ENCODE measurements around the gene EFHD2.
"Not testable (repeated sequence)": the region's sequence is repeated elsewhere in the genome, so short reads cannot be mapped to it uniquely, and the experiment has no call there.

Gene EFHD2

DNA sequence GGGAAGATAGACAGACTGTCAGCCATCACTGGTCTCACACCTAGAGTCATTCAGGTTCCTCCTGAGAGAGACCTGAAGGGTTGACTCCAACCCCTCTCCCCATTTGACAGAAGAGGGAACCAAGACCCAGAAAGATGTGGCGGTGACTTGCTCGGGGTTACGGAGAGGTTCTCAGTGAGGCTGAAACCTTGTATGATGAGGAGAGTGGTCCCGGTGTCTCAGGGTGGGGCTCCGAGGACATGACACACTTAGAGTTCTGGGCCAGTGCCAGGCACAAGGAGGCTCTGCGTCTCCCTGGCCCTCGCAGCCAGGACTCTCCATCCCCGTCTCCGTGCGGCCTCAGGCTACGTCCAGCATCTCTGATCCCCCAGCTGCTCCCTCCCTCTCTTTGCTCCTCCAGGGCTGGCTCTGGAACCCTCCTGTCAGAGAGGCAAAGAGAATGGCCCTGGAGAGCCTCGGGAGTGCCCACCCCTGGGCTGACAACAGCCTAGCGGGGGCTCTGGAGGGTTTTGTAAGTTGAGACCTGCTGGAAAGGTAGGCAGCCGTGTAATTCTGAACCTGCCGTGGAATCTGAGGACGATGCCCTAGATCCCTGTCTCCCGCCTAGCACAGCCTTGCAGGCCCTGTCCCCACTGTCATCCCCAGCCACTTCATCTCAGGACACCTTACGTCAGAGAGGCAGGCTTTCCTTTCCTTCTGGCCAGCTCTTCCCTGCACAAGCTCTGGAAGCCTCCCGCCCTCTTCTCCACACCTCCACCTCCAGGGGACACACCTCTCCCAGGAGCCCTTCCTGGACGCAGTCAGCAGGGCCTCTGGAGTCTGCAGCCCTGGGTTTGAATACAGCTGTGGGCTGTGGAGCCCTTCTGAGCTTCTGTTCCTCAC, 4.1 kb downstream of the EFHD2 start:
- FAIRE-seq, result no peak

DNA sequence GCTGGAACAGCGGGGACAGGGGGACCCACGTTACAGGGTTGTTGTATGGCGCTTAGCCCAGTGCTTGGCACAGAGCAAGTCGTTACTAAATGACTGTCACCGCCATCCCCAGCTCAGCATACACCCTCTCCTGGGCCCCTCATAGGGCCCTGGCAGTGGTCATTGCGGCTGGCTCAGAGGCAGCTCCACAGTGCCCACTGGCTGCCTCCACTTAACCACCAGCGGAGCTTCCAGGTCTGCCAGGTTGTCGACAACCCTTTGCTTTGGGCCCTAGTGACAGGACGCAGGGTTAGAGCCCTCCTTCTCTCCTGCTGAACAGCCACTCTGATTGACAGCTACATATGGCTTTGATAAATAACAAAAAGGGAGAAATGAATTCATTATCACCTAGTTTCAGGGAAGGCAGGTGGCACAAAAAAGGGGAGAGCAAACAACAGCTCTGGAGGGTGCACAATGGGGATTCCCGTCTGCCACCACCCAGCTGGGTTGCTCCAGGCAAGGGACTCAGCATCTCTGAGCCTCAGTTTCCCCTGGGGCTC, 4.8 kb downstream of the EFHD2 start:
- no peak for FAIRE-seq

DNA sequence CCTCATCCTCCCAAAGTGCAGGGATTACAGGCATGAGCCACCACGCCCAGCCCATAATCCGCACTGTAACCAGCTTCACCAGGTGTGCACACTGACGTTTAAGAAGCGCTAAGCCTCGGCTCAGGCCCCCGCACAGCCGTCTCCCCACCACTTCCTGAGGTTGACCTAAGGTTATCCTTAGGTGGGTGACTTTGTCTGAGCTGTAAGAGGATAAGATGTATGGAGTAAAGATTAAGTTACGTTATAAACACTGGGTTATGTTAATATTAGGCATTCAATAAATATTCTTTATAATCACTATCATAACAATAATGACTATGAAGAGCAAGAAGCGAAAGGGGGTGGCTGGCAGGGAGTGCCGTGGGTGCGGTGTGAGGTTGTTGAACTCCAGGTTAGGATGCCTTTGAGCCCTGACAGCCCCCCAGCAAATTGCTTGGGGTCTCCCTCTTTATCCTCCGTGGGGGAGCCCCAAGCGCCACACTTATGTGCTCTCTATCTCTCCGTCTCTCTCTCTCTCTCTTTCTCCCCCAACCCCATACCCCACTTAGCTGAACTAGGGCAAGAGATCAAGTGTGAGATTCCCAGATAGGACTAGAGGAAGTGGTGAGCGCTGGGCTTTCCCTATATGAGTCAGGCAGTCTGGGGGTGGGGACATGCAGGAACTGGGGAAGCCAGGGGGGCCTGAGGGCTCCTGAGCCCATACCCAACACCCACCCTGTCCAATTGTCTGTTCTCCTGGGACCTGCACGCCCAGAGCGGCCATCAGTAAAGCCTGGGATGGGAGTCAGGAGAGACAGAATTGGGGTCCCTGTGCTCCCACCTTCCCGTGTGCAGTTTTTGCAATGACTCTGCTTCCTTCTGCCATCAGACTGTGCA, 7.6 kb downstream of the EFHD2 start:
- FAIRE-seq, result no peak

DNA sequence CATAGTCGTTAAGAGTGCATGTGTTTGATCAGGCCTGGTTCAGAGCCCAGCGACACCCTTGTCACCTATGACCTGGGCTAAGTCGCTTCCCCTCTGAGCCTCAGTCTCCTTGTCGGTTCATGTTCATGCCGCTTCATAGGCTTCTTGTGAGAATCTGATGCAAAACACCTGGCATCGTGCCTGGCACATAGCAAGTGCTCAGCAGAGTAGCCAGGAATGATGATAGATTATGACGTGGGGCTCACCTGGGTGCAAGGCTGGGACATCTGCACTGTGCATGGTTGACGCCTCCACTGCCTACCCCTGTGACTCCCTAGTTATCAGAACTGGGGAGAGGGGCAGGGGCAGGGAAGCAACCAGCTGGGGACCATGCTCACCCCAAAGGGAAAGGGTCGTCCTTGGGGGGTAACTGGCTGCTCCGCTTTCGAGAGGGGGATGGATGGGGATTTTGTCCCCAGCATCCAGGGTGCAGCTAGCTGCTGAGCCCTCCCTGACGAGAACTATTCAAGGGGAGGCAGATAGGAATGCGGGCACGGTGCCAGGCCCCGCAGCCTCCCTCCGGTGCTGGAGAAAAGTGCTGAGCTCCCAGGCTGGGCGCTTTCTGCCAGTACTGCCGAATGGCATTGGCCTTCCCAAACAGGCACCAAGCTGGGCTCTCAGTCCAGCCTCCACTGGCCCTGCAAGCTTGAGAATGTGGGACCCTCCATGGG, 9.3 kb downstream of the EFHD2 start:
- no peak for FAIRE-seq

- no peak for FAIRE-seq
These were observed 11.3 kb downstream of the EFHD2 start for GRCh38 chr1:15420853-15421465.

GRCh38 chr1:15422871-15423270, 13.2 kb downstream of the EFHD2 start:
- FAIRE-seq, result no peak

- no peak for FAIRE-seq
These were observed 13.8 kb downstream of the EFHD2 start for GRCh38 chr1:15423355-15424077.

GRCh38 chr1:15424146-15424667, 14.5 kb downstream of the EFHD2 start:
- FAIRE-seq, result no peak

DNA sequence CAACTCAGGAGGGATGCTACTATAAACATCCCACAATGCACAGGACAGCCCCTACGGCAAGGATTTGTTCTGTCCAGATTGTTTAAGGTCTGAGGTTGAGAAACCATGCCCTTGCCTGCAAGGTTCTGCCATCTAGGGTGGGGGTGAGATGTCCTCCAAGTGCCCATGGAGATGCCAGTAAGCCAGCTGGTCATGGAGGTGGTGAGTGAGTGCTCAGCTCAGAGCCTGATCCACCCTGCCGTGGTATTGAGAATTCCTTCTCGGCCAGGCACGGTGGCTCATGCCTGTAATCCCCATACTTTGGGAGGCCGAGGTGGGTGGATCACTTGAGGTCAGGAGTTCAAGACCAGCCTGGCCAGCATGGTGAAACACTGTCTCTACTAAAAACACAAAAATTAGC, 15.3 kb downstream of the EFHD2 start:
- no peak for FAIRE-seq

GRCh38 chr1:15425521-15425920, 15.8 kb downstream of the EFHD2 start:
- no peak for FAIRE-seq

DNA sequence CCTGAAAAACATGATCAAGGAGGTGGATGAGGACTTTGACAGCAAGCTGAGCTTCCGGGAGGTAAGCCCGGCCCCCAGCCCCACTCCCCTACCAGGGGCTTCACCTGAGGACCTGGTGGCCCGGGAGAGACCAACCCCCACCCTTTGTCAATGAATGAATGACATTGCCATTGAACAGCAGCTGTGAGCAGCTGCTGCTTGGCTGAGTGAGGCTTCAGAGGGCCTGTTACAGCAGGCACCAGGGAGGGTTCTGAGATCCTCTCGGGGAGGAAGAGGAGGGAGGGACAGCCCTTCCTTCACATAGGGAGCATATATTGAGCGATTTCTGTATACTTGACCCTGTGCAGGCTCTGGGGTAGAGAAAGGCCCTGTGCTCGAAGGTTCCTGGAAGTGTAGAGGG, 16.3 kb downstream of the EFHD2 start:
- no peak for FAIRE-seq

GRCh38 chr1:15426492-15427279, 17.0 kb downstream of the EFHD2 start:
- FAIRE-seq, result no peak

GRCh38 chr1:15427280-15427666, 17.6 kb downstream of the EFHD2 start:
- FAIRE-seq, result no peak

DNA sequence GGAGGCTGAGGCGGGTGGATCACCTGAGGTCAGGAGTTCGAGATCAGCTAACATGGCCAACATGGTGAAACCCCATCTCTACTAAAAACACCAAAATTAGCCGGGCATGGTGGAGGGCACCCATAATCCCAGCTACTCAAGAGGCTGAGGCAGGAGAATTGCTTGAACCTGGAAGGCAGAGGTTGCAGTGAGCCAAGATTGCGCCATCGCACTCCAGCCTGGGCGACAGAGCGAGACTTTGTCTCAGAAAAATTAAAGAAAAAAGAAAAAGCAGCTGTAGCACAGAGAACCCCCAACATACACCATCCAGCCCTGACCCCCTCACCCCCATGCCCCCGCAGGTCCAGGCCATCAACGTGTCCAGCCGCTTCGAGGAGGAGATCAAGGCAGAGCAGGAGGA, 18.6 kb downstream of the EFHD2 start:
- not testable (repeated sequence) for FAIRE-seq

GRCh38 chr1:15428815-15429435, 19.2 kb downstream of the EFHD2 start:
- FAIRE-seq, result no peak

DNA sequence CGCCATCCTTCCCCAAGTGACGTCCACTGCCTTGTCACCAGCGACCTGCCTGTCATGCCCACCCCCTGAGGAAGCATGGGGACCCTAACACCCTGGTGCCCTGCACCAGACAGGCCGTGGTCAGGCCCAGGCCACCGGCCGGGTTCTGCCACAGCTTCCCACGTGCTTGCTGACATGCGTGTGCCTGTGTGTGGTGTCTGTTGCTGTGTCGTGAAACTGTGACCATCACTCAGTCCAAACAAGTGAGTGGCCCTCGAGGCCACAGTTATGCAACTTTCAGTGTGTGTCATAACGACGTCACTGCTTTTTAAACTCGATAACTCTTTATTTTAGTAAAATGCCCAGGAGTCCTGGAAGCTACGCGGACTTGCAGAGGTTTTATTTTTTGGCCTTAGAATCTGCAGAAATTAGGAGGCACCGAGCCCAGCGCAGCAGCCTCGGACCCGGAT, 20.0 kb downstream of the EFHD2 start:
- no peak for FAIRE-seq

GRCh38 chr1:15430787-15431570, 21.3 kb downstream of the EFHD2 start:
- FAIRE-seq, result no peak

GRCh38 chr1:15431571-15431948, 21.9 kb downstream of the EFHD2 start:
- FAIRE-seq, result no peak

- no peak for FAIRE-seq
These were observed 22.6 kb downstream of the EFHD2 start for GRCh38 chr1:15432324-15432723.
